ENCODE results near the gene PTPRG. TPM values are rescaled to one million over a fixed set of nuclear protein-coding genes. Genes with fewer than 3 reads are reported as not detected.
A peak's percentile ranks its signal among the peaks of the same experiment; 100 is the strongest.

PTPRG gene
- total RNA-seq, 2 donors from 2014 or later = 33.9 to 39.2 TPM

DNA sequence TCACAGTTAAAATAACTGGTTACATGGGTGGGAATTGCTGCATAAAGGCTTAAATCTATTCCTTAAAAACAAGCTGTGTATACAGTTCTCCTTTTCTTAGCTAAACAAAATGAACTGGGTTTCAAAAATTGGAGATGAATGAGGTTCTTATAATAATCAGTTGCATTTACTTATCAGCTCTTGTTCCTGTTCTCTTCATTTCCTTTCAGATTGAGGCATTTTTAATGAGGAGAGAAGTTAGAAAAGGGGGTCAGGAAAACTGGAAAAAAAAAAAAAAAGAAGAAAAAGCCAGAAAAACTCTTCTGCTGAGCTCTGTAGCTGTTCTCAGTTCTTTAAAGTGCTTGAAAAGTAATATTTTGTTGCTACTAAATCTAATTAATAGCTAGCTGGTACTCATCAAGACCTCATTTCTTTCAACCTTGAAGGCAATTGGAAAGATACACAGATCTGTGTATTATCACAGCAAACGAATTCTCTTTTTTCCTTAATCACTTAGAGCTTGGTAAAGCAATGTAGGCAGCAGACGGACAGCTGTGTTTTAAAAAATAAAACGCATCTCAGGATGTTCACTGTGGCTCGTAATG lies 32.2 kb downstream of the PTPRG start:
- Histone ChIP-seq H3K9me3 (no peaks in the 10 kb centered on the region), H3K4me1 (peaks cover 0 to 43% of the 10 kb centered on the region in 2 donors), H3K36me3 (peaks cover 3% of the 10 kb centered on the region), H3K27me3 (no peaks in the 10 kb centered on the region), H3K4me3 (no peak overlapping the region), H3K27ac (peak overlapping the region; percentile 38 to 43)
- TF ChIP-seq, protein P1, sequence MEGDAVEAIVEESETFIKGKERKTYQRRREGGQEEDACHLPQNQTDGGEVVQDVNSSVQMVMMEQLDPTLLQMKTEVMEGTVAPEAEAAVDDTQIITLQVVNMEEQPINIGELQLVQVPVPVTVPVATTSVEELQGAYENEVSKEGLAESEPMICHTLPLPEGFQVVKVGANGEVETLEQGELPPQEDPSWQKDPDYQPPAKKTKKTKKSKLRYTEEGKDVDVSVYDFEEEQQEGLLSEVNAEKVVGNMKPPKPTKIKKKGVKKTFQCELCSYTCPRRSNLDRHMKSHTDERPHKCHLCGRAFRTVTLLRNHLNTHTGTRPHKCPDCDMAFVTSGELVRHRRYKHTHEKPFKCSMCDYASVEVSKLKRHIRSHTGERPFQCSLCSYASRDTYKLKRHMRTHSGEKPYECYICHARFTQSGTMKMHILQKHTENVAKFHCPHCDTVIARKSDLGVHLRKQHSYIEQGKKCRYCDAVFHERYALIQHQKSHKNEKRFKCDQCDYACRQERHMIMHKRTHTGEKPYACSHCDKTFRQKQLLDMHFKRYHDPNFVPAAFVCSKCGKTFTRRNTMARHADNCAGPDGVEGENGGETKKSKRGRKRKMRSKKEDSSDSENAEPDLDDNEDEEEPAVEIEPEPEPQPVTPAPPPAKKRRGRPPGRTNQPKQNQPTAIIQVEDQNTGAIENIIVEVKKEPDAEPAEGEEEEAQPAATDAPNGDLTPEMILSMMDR (IDR thresholded peaks at IDR 0.05) = no peak
- no peak for DNase-seq (ENCODE audit: low spot score)

GRCh38 chr3:61594144-61594963 lies 33.0 kb downstream of the PTPRG start:
- peaks cover 0 to 46% of the 10 kb centered on the region in 2 donors for H3K4me1 ChIP-seq
- TF ChIP-seq, protein P1 (IDR thresholded peaks at IDR 0.05) = no peak
- H3K27ac ChIP-seq = peak overlapping the region; percentile 38 to 43

GRCh38 chr3:61594964-61595285 lies 33.6 kb downstream of the PTPRG start:
- H3K27ac ChIP-seq = peak overlapping the region; percentile 38 to 43
- H3K27me3 ChIP-seq = no peaks in the 10 kb centered on the region
- H3K4me1 ChIP-seq = peaks cover 0 to 46% of the 10 kb centered on the region in 2 donors
- no peaks in the 10 kb centered on the region for H3K36me3 ChIP-seq
- TF ChIP-seq, protein P1 (IDR thresholded peaks at IDR 0.05) = no peak
- no peak overlapping the region for H3K4me3 ChIP-seq
- no peaks in the 10 kb centered on the region for H3K9me3 ChIP-seq
- DNase-seq (ENCODE audit: low spot score) = no peak

More at GRCh38 chr3:61594144-61594963, 33.0 kb downstream of the PTPRG start:
- DNase-seq (ENCODE audit: low spot score) = no peak
- H3K27me3 ChIP-seq = no peaks in the 10 kb centered on the region
- H3K36me3 ChIP-seq = no peaks in the 10 kb centered on the region
- no peak overlapping the region for H3K4me3 ChIP-seq
- H3K9me3 ChIP-seq = no peaks in the 10 kb centered on the region

DNA sequence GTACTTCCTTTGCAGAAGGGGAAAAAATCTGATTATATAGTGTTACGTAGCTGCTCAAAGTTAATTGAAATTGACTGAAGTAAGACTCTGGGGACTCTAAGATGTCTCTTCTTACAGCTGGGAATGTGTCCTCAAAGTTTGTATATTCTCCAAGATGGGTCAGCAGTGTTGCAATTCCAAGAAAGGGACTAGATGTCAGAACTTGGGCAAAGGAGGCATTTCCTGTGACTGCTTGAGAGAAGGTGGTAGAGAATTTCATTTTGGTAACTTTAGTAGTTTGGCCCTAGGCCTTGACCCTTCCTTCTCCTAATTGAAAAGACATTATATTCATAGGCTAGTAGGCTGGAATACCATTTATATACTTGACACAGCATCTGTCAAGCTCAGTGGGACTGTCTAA lies 33.9 kb downstream of the PTPRG start:
- TF ChIP-seq, protein P1 (IDR thresholded peaks at IDR 0.05) = no peak
- Histone ChIP-seq H3K4me3 (no peak overlapping the region), H3K27me3 (no peaks in the 10 kb centered on the region), H3K27ac (peak overlapping the region; percentile 38 to 43), H3K4me1 (peaks cover 0 to 46% of the 10 kb centered on the region in 2 donors), H3K36me3 (no peaks in the 10 kb centered on the region), H3K9me3 (no peaks in the 10 kb centered on the region)
- no peak for DNase-seq (ENCODE audit: low spot score)

DNA sequence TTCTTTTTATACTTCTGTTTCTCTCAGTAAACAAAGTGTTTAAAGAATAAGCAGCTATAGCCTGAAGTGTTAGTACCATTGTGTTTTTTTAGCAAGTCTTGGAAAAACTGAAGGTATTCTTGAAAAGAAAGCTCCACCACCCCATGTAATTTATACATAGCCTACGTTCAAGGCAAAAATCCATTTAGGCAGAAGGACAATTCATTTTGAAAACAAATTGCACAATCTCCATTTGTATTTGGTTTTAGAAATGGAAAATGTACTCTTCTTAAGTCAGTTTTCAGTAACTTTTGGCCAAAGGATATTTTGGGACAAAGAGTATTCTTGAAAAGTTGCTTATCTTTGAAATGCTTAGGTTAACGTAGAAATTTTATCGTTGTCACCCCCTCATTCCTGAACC lies 34.5 kb downstream of the PTPRG start:
- Histone ChIP-seq H3K36me3 (no peaks in the 10 kb centered on the region), H3K4me1 (peaks cover 0 to 46% of the 10 kb centered on the region in 2 donors), H3K9me3 (no peaks in the 10 kb centered on the region), H3K27me3 (no peaks in the 10 kb centered on the region), H3K4me3 (no peak overlapping the region), H3K27ac (peak overlapping the region in 1 of 2 donors; percentile 38)
- no peak for DNase-seq (ENCODE audit: low spot score)
- TF ChIP-seq, protein P1 (IDR thresholded peaks at IDR 0.05) = no peak
